ENCODE results near the gene ATP6V0B. TPM values are rescaled to one million over a fixed set of nuclear protein-coding genes. Genes with fewer than 3 reads are reported as not detected.

The ATP6V0B gene
- total RNA-seq, 1 experiment from 2014 or later: 241 TPM

GRCh38 chr1:43938892-43939587, 35.7 kb upstream of the ATP6V0B start:
- POLR2A ChIA-PET (ENCODE audit: unreplicated experiment): no interaction called here
- no peak for DNase-seq

GRCh38 chr1:43942411-43942810, 32.3 kb upstream of the ATP6V0B start:
- H3K4me2 ChIP-seq (ENCODE audit: low read length): no peak overlapping the region
- intact Hi-C loops (cut with micrococcal nuclease): no loop called here
- no peaks in the 10 kb centered on the region for H3K9me2 ChIP-seq (replicated peaks; ENCODE audit: low read length)
- no peaks in the 10 kb centered on the region for H3K27me3 ChIP-seq (ENCODE audit: low read length)
- BruUV-seq (replicated peaks): no TSS peak
- DNase-seq (no peak), ATAC-seq (no peak)
- H3K36me3 ChIP-seq (ENCODE audit: low read depth, low read length): no peaks in the 10 kb centered on the region
- H4K20me1 ChIP-seq (ENCODE audit: low read length): no peaks in the 10 kb centered on the region
- ChIA-PET CTCF (no interaction called here), POLR2A (ENCODE audit: unreplicated experiment) (no interaction called here)
- H2AFZ ChIP-seq (ENCODE audit: low read length): no peak overlapping the region
- no peak overlapping the region for H3K9ac ChIP-seq (ENCODE audit: low read length)
- H3K4me3 ChIP-seq (ENCODE audit: low read length): no peak overlapping the region
- H3F3A ChIP-seq (ENCODE audit: low read length, unreplicated experiment): no peaks in the 10 kb centered on the region
- peaks cover 15% of the 10 kb centered on the region for H3K4me1 ChIP-seq (ENCODE audit: insufficient read depth, low read length)
- no peak for TF ChIP-seq CTCF (conservative IDR thresholded peaks at IDR 0.05; ENCODE audit: low read depth, low read length)
- peaks cover 21% of the 10 kb centered on the region for H3K79me2 ChIP-seq (ENCODE audit: low read length)
- no peaks in the 10 kb centered on the region for H3K9me3 ChIP-seq (ENCODE audit: low read length)
- H3K27ac ChIP-seq (ENCODE audit: low read length): no peak overlapping the region

More at GRCh38 chr1:43938892-43939587, 35.7 kb upstream of the ATP6V0B start:
- H3F3A ChIP-seq (ENCODE audit: low read length, unreplicated experiment): no peaks in the 10 kb centered on the region
- peaks cover 29% of the 10 kb centered on the region for H3K4me1 ChIP-seq (ENCODE audit: insufficient read depth, low read length)
- peaks cover 6% of the 10 kb centered on the region; the same call in 1 of the 2 replicates for H3K79me2 ChIP-seq (ENCODE audit: low read length)
- no peak overlapping the region for H3K4me3 ChIP-seq (ENCODE audit: low read length)
- H3K27me3 ChIP-seq (ENCODE audit: low read length): no peaks in the 10 kb centered on the region
- no peak overlapping the region for H2AFZ ChIP-seq (ENCODE audit: low read length)
- no peak overlapping the region for H3K27ac ChIP-seq (ENCODE audit: low read length)
- intact Hi-C loops (cut with micrococcal nuclease): no loop called here
- TF ChIP-seq EZH2 (IDR thresholded peaks at IDR 0.05; ENCODE audit: low read length, unreplicated experiment): no peak
- no peak for TF ChIP-seq EZH2phosphoT487 (IDR thresholded peaks at IDR 0.05; ENCODE audit: borderline replicate concordance, low read length)
- no peak for TF ChIP-seq CTCF (conservative IDR thresholded peaks at IDR 0.05; ENCODE audit: low read depth, low read length)
- H3K4me2 ChIP-seq (ENCODE audit: low read length): no peak overlapping the region
- H3K9me2 ChIP-seq (replicated peaks; ENCODE audit: low read length): no peaks in the 10 kb centered on the region
- H3K9me3 ChIP-seq (ENCODE audit: low read length): no peaks in the 10 kb centered on the region
- H3K36me3 ChIP-seq (ENCODE audit: low read depth, low read length): no peaks in the 10 kb centered on the region; the same call in 1 of the 2 replicates
- CTCF ChIA-PET: no interaction called here
- H3K9ac ChIP-seq (ENCODE audit: low read length): no peak overlapping the region
- ATAC-seq: no peak
- BruUV-seq (replicated peaks): no TSS peak
- no peaks in the 10 kb centered on the region for H4K20me1 ChIP-seq (ENCODE audit: low read length)

- no peaks in the 10 kb centered on the region for H3F3A ChIP-seq (ENCODE audit: low read length, unreplicated experiment)
- POLR2A ChIA-PET (ENCODE audit: unreplicated experiment): no interaction called here
- no peak overlapping the region for H3K27ac ChIP-seq (ENCODE audit: low read length)
- no peaks in the 10 kb centered on the region for H3K27me3 ChIP-seq (ENCODE audit: low read length)
- DNase-seq: no peak
- intact Hi-C loops (cut with micrococcal nuclease): loop anchor here (5.0 kb wide), 1 partner anchor 238 kb away; the partner anchor contains the start of gene ST3GAL3
- no peak overlapping the region for H2AFZ ChIP-seq (ENCODE audit: low read length)
- no peaks in the 10 kb centered on the region for H3K9me3 ChIP-seq (ENCODE audit: low read length)
- no TSS peak for BruUV-seq (replicated peaks)
- ATAC-seq: no peak
- peaks cover 24% of the 10 kb centered on the region for H3K4me1 ChIP-seq (ENCODE audit: insufficient read depth, low read length)
- peak overlapping the region; percentile 49 for H3K4me2 ChIP-seq (ENCODE audit: low read length)
- H3K9me2 ChIP-seq (replicated peaks; ENCODE audit: low read length): no peaks in the 10 kb centered on the region
- CTCF ChIA-PET: interaction anchor here (1.2 kb wide), 1 partner anchor 182 kb away, joined by 9 read pairs; no protein-coding TSS in a partner anchor
- H3K79me2 ChIP-seq (ENCODE audit: low read length): peaks cover 45% of the 10 kb centered on the region
- H3K4me3 ChIP-seq (ENCODE audit: low read length): no peak overlapping the region
- H3K36me3 ChIP-seq (ENCODE audit: low read depth, low read length): 0 out of 2 replicates have a peak, but pooled peaks cover 2% of the 10 kb centered on the region
- no peaks in the 10 kb centered on the region for H4K20me1 ChIP-seq (ENCODE audit: low read length)
- TF ChIP-seq CTCF (conservative IDR thresholded peaks at IDR 0.05; ENCODE audit: low read depth, low read length) (no peak), EZH2phosphoT487 (IDR thresholded peaks at IDR 0.05; ENCODE audit: borderline replicate concordance, low read length) (no peak), EZH2 (IDR thresholded peaks at IDR 0.05; ENCODE audit: low read length, unreplicated experiment) (no peak)
- H3K9ac ChIP-seq (ENCODE audit: low read length): no peak overlapping the region
Observed at GRCh38 chr1:43944860-43945259, 29.9 kb upstream of the ATP6V0B start.
